ENCODE data around the gene GNB1.

DNA sequence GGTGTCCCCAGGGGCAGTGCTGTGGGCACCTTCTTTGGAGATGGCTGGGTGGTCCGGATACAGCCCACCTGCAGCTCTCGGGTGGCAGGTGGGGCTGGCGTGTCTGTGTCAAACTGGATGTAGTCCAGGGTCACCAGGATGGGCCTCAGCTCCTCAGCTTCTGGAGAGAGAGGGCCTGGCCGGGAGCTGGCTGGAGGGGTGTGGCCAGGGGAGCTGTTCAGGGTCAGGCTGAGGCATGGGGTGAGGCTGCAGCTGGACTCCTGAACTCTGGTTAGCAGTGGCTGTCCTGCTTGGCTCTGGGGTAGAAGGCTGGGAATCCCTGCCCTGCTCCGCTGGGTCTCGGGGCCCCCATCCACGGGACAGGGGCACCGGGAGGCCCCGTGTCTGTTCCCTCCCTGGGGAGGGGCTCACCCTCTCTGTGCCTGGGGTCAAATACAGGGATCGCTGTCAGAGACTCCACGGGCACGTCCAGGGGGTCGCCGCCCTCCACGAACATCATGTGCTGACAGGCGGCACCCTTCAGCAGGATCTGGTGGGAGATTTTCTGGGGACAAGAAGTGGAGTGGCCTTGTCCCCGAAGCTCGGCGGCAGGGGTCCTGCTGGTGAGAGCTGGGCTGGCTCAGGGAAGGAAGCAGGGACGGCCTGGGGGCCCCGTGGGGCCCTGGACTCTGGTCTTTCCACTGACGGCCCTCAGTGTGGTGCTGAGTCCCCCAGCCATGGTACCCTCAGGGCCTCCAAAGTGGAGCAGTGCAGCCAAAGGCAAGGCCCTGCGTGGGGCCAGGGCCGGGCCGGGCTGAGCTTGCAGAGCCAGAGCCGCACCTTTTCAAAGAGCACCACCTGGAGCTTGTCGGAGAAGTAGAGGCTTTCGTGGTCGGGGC, 32.3 kb upstream of the GNB1 start:
- TF ChIP-seq, protein P1, sequence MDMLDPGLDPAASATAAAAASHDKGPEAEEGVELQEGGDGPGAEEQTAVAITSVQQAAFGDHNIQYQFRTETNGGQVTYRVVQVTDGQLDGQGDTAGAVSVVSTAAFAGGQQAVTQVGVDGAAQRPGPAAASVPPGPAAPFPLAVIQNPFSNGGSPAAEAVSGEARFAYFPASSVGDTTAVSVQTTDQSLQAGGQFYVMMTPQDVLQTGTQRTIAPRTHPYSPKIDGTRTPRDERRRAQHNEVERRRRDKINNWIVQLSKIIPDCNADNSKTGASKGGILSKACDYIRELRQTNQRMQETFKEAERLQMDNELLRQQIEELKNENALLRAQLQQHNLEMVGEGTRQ (IDR thresholded peaks at IDR 0.05; ENCODE audit: low read depth, low read length), result no peak
- TF ChIP-seq, protein P2, sequence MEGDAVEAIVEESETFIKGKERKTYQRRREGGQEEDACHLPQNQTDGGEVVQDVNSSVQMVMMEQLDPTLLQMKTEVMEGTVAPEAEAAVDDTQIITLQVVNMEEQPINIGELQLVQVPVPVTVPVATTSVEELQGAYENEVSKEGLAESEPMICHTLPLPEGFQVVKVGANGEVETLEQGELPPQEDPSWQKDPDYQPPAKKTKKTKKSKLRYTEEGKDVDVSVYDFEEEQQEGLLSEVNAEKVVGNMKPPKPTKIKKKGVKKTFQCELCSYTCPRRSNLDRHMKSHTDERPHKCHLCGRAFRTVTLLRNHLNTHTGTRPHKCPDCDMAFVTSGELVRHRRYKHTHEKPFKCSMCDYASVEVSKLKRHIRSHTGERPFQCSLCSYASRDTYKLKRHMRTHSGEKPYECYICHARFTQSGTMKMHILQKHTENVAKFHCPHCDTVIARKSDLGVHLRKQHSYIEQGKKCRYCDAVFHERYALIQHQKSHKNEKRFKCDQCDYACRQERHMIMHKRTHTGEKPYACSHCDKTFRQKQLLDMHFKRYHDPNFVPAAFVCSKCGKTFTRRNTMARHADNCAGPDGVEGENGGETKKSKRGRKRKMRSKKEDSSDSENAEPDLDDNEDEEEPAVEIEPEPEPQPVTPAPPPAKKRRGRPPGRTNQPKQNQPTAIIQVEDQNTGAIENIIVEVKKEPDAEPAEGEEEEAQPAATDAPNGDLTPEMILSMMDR (conservative IDR thresholded peaks at IDR 0.05; ENCODE audit: low read depth, low read length), result no peak
- TF ChIP-seq MAFK (IDR thresholded peaks at IDR 0.05; ENCODE audit: low read depth, low read length) (no peak), POLR2A (IDR thresholded peaks at IDR 0.05; ENCODE audit: low read depth, low read length) (no peak), MAZ (IDR thresholded peaks at IDR 0.05; ENCODE audit: borderline replicate concordance, low read depth, low read length) (no peak)

Data from IMR-90 (cell line).